HCT116 (cell line): ENCODE data around the gene NFIL3. TPM values are rescaled to one million over a fixed set of nuclear protein-coding genes. Genes with fewer than 3 reads are reported as not detected.

ENCODE experiments used
- ATAC-seq: fragments of 200-7000 bp; cut with Tn5 transposase; 2 replicates; pipeline ENCODE4 v1.9.1; 2020; ENCODE audit warnings: mild to moderate bottlenecking, moderate library complexity
- BruUV-seq: library from RNA; stranded (reverse); fragments of 400-500 nt; replicated peaks from 2 replicates; lab custom pipeline; 2021; lab: Mats Ljungman, UMichigan
- CTCF ChIA-PET: fragments of 300-600 bp; sonication (Branson Sonifier 250); formaldehyde crosslinking; loops from one replicate; lab custom pipeline; 2021; ENCODE audit warnings: antibody characterized with exemption; lab: Charles Lee
- POLR2A ChIA-PET: fragments of 300-600, 350-600 bp; sonication (Branson Sonifier 250); formaldehyde crosslinking; loops from one replicate; lab custom pipeline; 2021; ENCODE audit warnings: antibody characterized with exemption; lab: Charles Lee
- RAD21 ChIA-PET, 2 experiments: fragments of 300-600 bp; sonication (Branson Sonifier 250); formaldehyde crosslinking; loops; one replicate each; lab custom pipeline; 2023; ENCODE audit warnings: low total read pairs in 2 of 2; ENCODE audit not compliant: uncharacterized antibody in 2 of 2, unreplicated experiment in 2 of 2, low non-redundant PET in 1 of 2; lab: Charles Lee
- DNase-seq: peaks from one replicate; pipeline ENCODE4 v3.0.0-alpha.2; 2010; ENCODE audit warnings: low read depth, low spot score
- H2AFZ ChIP-seq: fragments of 200-600 bp; shearing (Covaris generic), sonication (generic); 2 replicates; pipeline ENCODE4 v1.6.1; 2017; ENCODE audit warnings: low read depth, mixed run types, mixed read lengths, antibody characterized with exemption, low read length; ENCODE audit not compliant: poor library complexity, severe bottlenecking
- H3K27ac ChIP-seq: 2 replicates; pipeline ENCODE4 v1.5.1; 2012; ENCODE audit warnings: low read depth, low read length
- H3K27me3 ChIP-seq: fragments of 200-600 bp; sonication (generic); 2 replicates; pipeline ENCODE4 v1.6.1; 2016; ENCODE audit warnings: mixed run types, low read length, mixed read lengths; ENCODE audit not compliant: insufficient read depth
- H3K36me3 ChIP-seq, 2 experiments: fragments of 200-500 bp in 1 of 2; fragments of 200-600 bp in 1 of 2; sonication (Bioruptor generic) in 1 of 2; sonication (generic) in 1 of 2; 2 replicates each; pipeline versions ENCODE4 v1.5.1 to v1.6.1; 2014 to 2016; ENCODE audit warnings: low read length in 2 of 2, inconsistent platforms in 1 of 2, mixed read lengths in 1 of 2, mixed run types in 1 of 2; ENCODE audit not compliant: insufficient read depth in 2 of 2, control insufficient read depth in 1 of 2
- H3K4me1 ChIP-seq, 2 experiments: fragments of 200-600 bp in 1 of 2; sonication (generic) in 1 of 2; 2 replicates each; pipeline versions ENCODE4 v1.5.1 to v1.6.1; 2012 to 2017; ENCODE audit warnings: low read length in 2 of 2, inconsistent platforms in 1 of 2, mild to moderate bottlenecking in 1 of 2, mixed read lengths in 1 of 2, mixed run types in 1 of 2, moderate library complexity in 1 of 2; ENCODE audit not compliant: insufficient read depth in 2 of 2, control insufficient read depth in 1 of 2
- H3K4me2 ChIP-seq: fragments of 200-600 bp; sonication (generic); 2 replicates; pipeline ENCODE4 v1.6.1; 2017; ENCODE audit warnings: mixed run types, low read length, mixed read lengths
- H3K4me3 ChIP-seq, 2 experiments: fragments of 200-600 bp in 1 of 2; sonication (generic) in 1 of 2; replicated peaks in 1 of 2; 2 replicates each; pipeline ENCODE4 v1.5.1; 2011 to 2016; ENCODE audit warnings: low read length in 2 of 2, control low read depth in 1 of 2, low read depth in 1 of 2, mild to moderate bottlenecking in 1 of 2, mixed read lengths in 1 of 2, mixed run types in 1 of 2
- H3K79me2 ChIP-seq: fragments of 200-600 bp; sonication (generic); 2 replicates; pipeline ENCODE4 v1.6.1; 2017; ENCODE audit warnings: mild to moderate bottlenecking, mixed run types, low read length, moderate library complexity, mixed read lengths; ENCODE audit not compliant: insufficient read depth
- H3K9ac ChIP-seq: fragments of 200-600 bp; sonication (generic); 2 replicates; pipeline ENCODE4 v1.6.1; 2016; ENCODE audit warnings: low read length, mixed read lengths
- H3K9me2 ChIP-seq: fragments of 200-600 bp; sonication (generic), shearing (Covaris generic); 2 replicates; pipeline ENCODE4 v1.6.1; 2017; ENCODE audit warnings: mixed run types, mild to moderate bottlenecking, moderate library complexity; ENCODE audit not compliant: insufficient read depth
- H3K9me3 ChIP-seq, 2 experiments: fragments of 200-500 bp in 1 of 2; fragments of 200-600 bp in 1 of 2; sonication (Bioruptor generic) in 1 of 2; sonication (generic) in 1 of 2; 2 replicates each; pipeline ENCODE4 v1.6.1; 2014 to 2017; ENCODE audit warnings: low read length in 2 of 2, mixed read lengths in 2 of 2, inconsistent platforms in 1 of 2, low read depth in 1 of 2, mild to moderate bottlenecking in 1 of 2, mixed run types in 1 of 2, moderate library complexity in 1 of 2; ENCODE audit not compliant: control insufficient read depth in 1 of 2, insufficient read depth in 1 of 2
- H4K20me1 ChIP-seq: fragments of 200-600 bp; sonication (generic), shearing (Covaris generic); 2 replicates; pipeline ENCODE4 v1.6.1; 2017; ENCODE audit warnings: mixed run types, mild to moderate bottlenecking, moderate library complexity; ENCODE audit not compliant: insufficient read depth
- CBX3 ChIP-seq: IDR thresholded peaks from 2 replicates; pipeline ENCODE4 v1.6.1; 2012; ENCODE audit warnings: low read depth
- CEBPB ChIP-seq: IDR thresholded peaks from 2 replicates; pipeline ENCODE4 v1.6.1; 2012; ENCODE audit warnings: low read depth
- EGR1 ChIP-seq: IDR thresholded peaks from 2 replicates; pipeline ENCODE4 v1.6.1; 2012; ENCODE audit warnings: low read depth
- ELF1 ChIP-seq: IDR thresholded peaks from 2 replicates; pipeline ENCODE4 v1.6.1; 2012; ENCODE audit warnings: low read depth, borderline replicate concordance
- EZH2 ChIP-seq: fragments of 200-600 bp; sonication (generic); IDR thresholded peaks from 2 replicates; pipeline ENCODE4 v1.6.1; 2017; ENCODE audit warnings: antibody characterized with exemption, mixed run types
- EZH2phosphoT487 ChIP-seq: fragments of 200-600 bp; IDR thresholded peaks from 2 replicates; pipeline ENCODE4 v1.6.1; 2018; ENCODE audit warnings: antibody characterized with exemption, borderline replicate concordance
- FOSL1 ChIP-seq: IDR thresholded peaks from 2 replicates; pipeline ENCODE4 v1.6.1; 2012; ENCODE audit warnings: low read depth
- JUND ChIP-seq: IDR thresholded peaks from 2 replicates; pipeline ENCODE4 v1.6.1; 2012
- MAX ChIP-seq: IDR thresholded peaks from 2 replicates; pipeline ENCODE4 v1.6.1; 2012
- POLR2AphosphoS5 ChIP-seq: IDR thresholded peaks from 2 replicates; pipeline ENCODE4 v1.6.1; 2011; ENCODE audit warnings: mild to moderate bottlenecking, low read depth, low read length, moderate library complexity
- RAD21 ChIP-seq: IDR thresholded peaks from 2 replicates; pipeline ENCODE4 v1.6.1; 2012; ENCODE audit warnings: low read depth, mild to moderate bottlenecking
- SIN3A ChIP-seq: IDR thresholded peaks from 2 replicates; pipeline ENCODE4 v1.6.1; 2012; ENCODE audit warnings: low read depth
- TCF7L2 ChIP-seq: IDR thresholded peaks from 2 replicates; pipeline ENCODE4 v1.7.0; 2011; ENCODE audit warnings: borderline replicate concordance, inconsistent platforms; ENCODE audit not compliant: insufficient read depth, insufficient read length; ENCODE audit errors: extremely low read depth
- YY1 ChIP-seq: IDR thresholded peaks from 2 replicates; pipeline ENCODE4 v1.6.1; 2011; ENCODE audit warnings: low read length, low read depth, moderate library complexity, mild to moderate bottlenecking; ENCODE audit not compliant: insufficient replicate concordance; ENCODE audit errors: extremely low read depth
- ZBTB33 ChIP-seq: IDR thresholded peaks from 2 replicates; pipeline ENCODE4 v1.6.1; 2011; ENCODE audit warnings: mild to moderate bottlenecking, low read length, moderate library complexity; ENCODE audit not compliant: insufficient replicate concordance; ENCODE audit errors: extremely low read depth
- ZFX ChIP-seq: fragments of 450-650 bp; IDR thresholded peaks from 2 replicates; pipeline ENCODE4 v1.6.1; 2017
- ZNF274 ChIP-seq: fragments of 200-500 bp; sonication (Bioruptor generic); IDR thresholded peaks from 2 replicates; pipeline ENCODE4 v1.6.1; 2014; ENCODE audit warnings: mild to moderate bottlenecking, low read depth, low read length, inconsistent platforms
- intact Hi-C: fragments of 100-400 bp; cut with micrococcal nuclease; formaldehyde crosslinking; loops from 2 replicates; pipeline ENCODE4 v1.10.0; 2022
- total RNA-seq: library from RNA; stranded (reverse); gene quantifications from one replicate; pipeline ENCODE4 v1.2.1, GENCODE V29; 2021; ENCODE audit not compliant: unreplicated experiment
- TF ChIP-seq, protein P1 (sequence below), 3 experiments: fragments of 200-600 bp in 1 of 3; sonication (generic) in 1 of 3; IDR thresholded peaks in 2 of 3; conservative IDR thresholded peaks in 1 of 3; 2 replicates each; pipeline ENCODE4 v1.5.1; 2012 to 2017; ENCODE audit warnings: low read depth in 2 of 3, low read length in 2 of 3, antibody characterized with exemption in 1 of 3, borderline replicate concordance in 1 of 3, control low read depth in 1 of 3, mild to moderate bottlenecking in 1 of 3, mixed read lengths in 1 of 3, mixed run types in 1 of 3, moderate library complexity in 1 of 3; ENCODE audit not compliant: insufficient read depth in 1 of 3
- TF ChIP-seq, protein P2 (sequence below): IDR thresholded peaks from 2 replicates; pipeline ENCODE4 v1.6.1; 2012

Gene NFIL3
- total RNA-seq, 1 experiment from 2014 or later: 38.0 TPM

DNA sequence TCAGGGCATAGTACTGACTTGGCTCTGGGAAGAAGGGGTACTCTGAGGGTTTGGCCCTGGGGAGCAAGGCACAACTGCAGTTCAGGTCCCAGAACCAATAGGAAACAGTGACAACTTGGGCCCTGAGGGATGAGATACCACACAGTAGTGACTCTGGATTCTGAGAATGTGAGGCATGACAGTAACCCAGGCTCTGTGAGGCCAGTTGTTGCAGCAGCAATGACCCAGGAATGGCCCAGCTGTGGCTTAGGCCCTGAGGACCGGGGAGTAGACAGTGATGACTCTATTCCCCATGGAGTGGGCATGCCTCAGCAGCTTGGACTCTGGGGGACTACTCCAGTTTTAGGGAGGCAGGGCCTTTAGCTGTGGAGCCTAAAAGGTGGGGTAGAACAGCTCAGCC lies 21.5 kb upstream of the NFIL3 start:
- H3K9me2 ChIP-seq: no peaks in the 10 kb centered on the region
- no peak overlapping the region for H3K27ac ChIP-seq
- no peaks in the 10 kb centered on the region; a peak in 1 of 4 replicates for H3K9me3 ChIP-seq
- CTCF ChIA-PET: no interaction called here
- intact Hi-C loops: no loop called here
- H3K79me2 ChIP-seq: no peaks in the 10 kb centered on the region
- H3K4me1 ChIP-seq: 0 out of 4 replicates have a peak, but pooled peaks cover 0 to 2% of the 10 kb centered on the region in 2 experiments
- H3K9ac ChIP-seq: no peak overlapping the region
- TF ChIP-seq SIN3A: no peak
- no peak for TF ChIP-seq YY1
- no peak for TF ChIP-seq EGR1
- TF ChIP-seq, protein P1, sequence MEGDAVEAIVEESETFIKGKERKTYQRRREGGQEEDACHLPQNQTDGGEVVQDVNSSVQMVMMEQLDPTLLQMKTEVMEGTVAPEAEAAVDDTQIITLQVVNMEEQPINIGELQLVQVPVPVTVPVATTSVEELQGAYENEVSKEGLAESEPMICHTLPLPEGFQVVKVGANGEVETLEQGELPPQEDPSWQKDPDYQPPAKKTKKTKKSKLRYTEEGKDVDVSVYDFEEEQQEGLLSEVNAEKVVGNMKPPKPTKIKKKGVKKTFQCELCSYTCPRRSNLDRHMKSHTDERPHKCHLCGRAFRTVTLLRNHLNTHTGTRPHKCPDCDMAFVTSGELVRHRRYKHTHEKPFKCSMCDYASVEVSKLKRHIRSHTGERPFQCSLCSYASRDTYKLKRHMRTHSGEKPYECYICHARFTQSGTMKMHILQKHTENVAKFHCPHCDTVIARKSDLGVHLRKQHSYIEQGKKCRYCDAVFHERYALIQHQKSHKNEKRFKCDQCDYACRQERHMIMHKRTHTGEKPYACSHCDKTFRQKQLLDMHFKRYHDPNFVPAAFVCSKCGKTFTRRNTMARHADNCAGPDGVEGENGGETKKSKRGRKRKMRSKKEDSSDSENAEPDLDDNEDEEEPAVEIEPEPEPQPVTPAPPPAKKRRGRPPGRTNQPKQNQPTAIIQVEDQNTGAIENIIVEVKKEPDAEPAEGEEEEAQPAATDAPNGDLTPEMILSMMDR (IDR thresholded peaks at IDR 0.05 in 2 of 3, conservative IDR thresholded peaks at IDR 0.05 in 1 of 3; ENCODE audit: borderline replicate concordance in 1 of 3, insufficient read depth in 1 of 3, low read depth in 2 of 3, low read length in 2 of 3): no peak
- TF ChIP-seq ZFX: no peak
- TF ChIP-seq ZBTB33: no peak
- no peak for TF ChIP-seq FOSL1
- no peak for TF ChIP-seq POLR2AphosphoS5
- TF ChIP-seq RAD21: no peak
- no peak for TF ChIP-seq TCF7L2
- no peak for TF ChIP-seq JUND
- TF ChIP-seq EZH2: no peak
- TF ChIP-seq CBX3: no peak
- no peak for TF ChIP-seq ELF1
- TF ChIP-seq MAX: no peak
- TF ChIP-seq EZH2phosphoT487: no peak
- TF ChIP-seq, protein P2, sequence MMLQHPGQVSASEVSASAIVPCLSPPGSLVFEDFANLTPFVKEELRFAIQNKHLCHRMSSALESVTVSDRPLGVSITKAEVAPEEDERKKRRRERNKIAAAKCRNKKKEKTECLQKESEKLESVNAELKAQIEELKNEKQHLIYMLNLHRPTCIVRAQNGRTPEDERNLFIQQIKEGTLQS: no peak
- no peak for TF ChIP-seq ZNF274
- TF ChIP-seq CEBPB: no peak
- H3K4me3 ChIP-seq: no peak overlapping the region
- POLR2A ChIA-PET: no interaction called here
- H3K4me2 ChIP-seq: no peak overlapping the region
- DNase-seq (no peak), ATAC-seq (no peak)
- H3K36me3 ChIP-seq: no peaks in the 10 kb centered on the region
- BruUV-seq: no TSS peak
- H4K20me1 ChIP-seq: no peaks in the 10 kb centered on the region
- RAD21 ChIA-PET: no interaction called here
- no peak overlapping the region for H2AFZ ChIP-seq
- H3K27me3 ChIP-seq: no peaks in the 10 kb centered on the region
